K562 (cell line): Measurements from ENCODE around the gene TYW1B.
"Not testable (repeated sequence)": the region's sequence is repeated elsewhere in the genome, so short reads cannot be mapped to it uniquely, and the experiment has no call there.

ENCODE experiments used
- CEBPB ChIP-seq: fragments of 450-650 bp; IDR thresholded peaks from 2 replicates; pipeline ENCODE4 v1.6.1; 2016; ENCODE audit warnings: missing genetic modification characterization, missing compliant biosample characterization
- CREM ChIP-seq: IDR thresholded peaks from 2 replicates; pipeline ENCODE4 v1.6.1; 2014; ENCODE audit warnings: antibody characterized with exemption, low read depth
- FOXM1 ChIP-seq, 2 experiments: fragments of 450-650 bp in 1 of 2; sonication (generic) in 1 of 2; formaldehyde crosslinking in 1 of 2; IDR thresholded peaks; 2 replicates each; pipeline versions ENCODE4 v1.6.1 to v1.9.0; 2017 to 2022; ENCODE audit warnings: low read depth in 2 of 2, mild to moderate bottlenecking in 2 of 2, missing genetic modification reagents in 1 of 2, moderate library complexity in 1 of 2
- HDAC1 ChIP-seq, 2 experiments: fragments of 450-650 bp; IDR thresholded peaks; 2 replicates each; pipeline ENCODE4 v1.6.1; 2016 to 2017; ENCODE audit warnings: inconsistent platforms in 1 of 2, mild to moderate bottlenecking in 1 of 2, moderate library complexity in 1 of 2
- HMGN3 ChIP-seq: IDR thresholded peaks from 2 replicates; pipeline ENCODE4 v1.6.1; 2011; ENCODE audit warnings: borderline replicate concordance, low read depth, mild to moderate bottlenecking, mixed read lengths, low read length; ENCODE audit not compliant: insufficient read length; ENCODE audit errors: extremely low read depth
- TOE1 ChIP-seq, 2 experiments: fragments of 450-650 bp in 1 of 2; sonication (generic) in 1 of 2; formaldehyde crosslinking in 1 of 2; IDR thresholded peaks; 2 replicates each; pipeline versions ENCODE4 v1.7.1 to v1.8.0; 2016 to 2022; ENCODE audit warnings: borderline replicate concordance in 2 of 2, mild to moderate bottlenecking in 2 of 2, antibody characterized with exemption in 1 of 2, inconsistent platforms in 1 of 2, low read depth in 1 of 2, missing genetic modification reagents in 1 of 2, moderate library complexity in 1 of 2
- ZBTB8A ChIP-seq: fragments of 450-650 bp; IDR thresholded peaks from 2 replicates; pipeline ENCODE4 v1.6.1; 2018; ENCODE audit warnings: mild to moderate bottlenecking, moderate library complexity; ENCODE audit not compliant: partially characterized antibody
- ZNF12 ChIP-seq: sonication (generic); formaldehyde crosslinking; IDR thresholded peaks from 2 replicates; pipeline ENCODE4 v1.4.0; 2020; ENCODE audit warnings: mild to moderate bottlenecking, missing genetic modification reagents
- TF ChIP-seq, protein P1 (sequence below): fragments of 150-350 bp; IDR thresholded peaks from 2 replicates; pipeline ENCODE4 v1.6.1; 2014; ENCODE audit warnings: low read depth, mild to moderate bottlenecking, low read length, borderline replicate concordance
- TF ChIP-seq, protein P2 (sequence below): fragments of 450-650 bp; formaldehyde crosslinking; IDR thresholded peaks from 2 replicates; pipeline ENCODE4 v1.4.0; 2020; ENCODE audit warnings: mild to moderate bottlenecking
- TF ChIP-seq, protein P3 (sequence below): fragments of 250-450 bp; sonication (Bioruptor Pico); IDR thresholded peaks from 2 replicates; pipeline ENCODE4 v1.5.0; 2021

DNA sequence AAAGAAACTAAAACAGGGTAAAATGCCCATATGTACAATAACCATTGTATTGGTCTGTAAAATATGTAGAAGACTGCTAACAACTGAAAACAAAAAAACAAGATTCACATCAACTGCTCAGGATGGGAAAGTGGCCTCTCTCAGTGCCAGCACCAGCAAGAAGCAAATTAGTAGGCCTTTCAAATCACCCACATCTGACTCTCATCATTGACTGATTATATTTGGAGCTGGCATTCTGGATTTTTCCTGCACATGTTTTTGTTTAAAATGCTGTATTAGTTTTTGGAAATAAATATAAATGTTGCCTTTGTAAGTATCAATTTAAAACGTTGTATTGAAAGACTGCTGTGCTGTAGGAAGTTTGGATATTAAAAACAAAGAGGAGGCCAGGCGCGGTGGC is 161.0 kb downstream of the TYW1B start:
- not testable (repeated sequence) for TF ChIP-seq TOE1 (IDR thresholded peaks at IDR 0.05; ENCODE audit: borderline replicate concordance); TOE1 (CRISPR knock-in tag; IDR thresholded peaks at IDR 0.05; ENCODE audit: borderline replicate concordance, low read depth); ZNF12; FOXM1 (IDR thresholded peaks at IDR 0.05; ENCODE audit: low read depth); FOXM1 (CRISPR knock-in tag; IDR thresholded peaks at IDR 0.05; ENCODE audit: low read depth); ZBTB8A; HDAC1 (IDR thresholded peaks at IDR 0.05); CREM; HMGN3; CEBPB
- TF ChIP-seq, protein P1, sequence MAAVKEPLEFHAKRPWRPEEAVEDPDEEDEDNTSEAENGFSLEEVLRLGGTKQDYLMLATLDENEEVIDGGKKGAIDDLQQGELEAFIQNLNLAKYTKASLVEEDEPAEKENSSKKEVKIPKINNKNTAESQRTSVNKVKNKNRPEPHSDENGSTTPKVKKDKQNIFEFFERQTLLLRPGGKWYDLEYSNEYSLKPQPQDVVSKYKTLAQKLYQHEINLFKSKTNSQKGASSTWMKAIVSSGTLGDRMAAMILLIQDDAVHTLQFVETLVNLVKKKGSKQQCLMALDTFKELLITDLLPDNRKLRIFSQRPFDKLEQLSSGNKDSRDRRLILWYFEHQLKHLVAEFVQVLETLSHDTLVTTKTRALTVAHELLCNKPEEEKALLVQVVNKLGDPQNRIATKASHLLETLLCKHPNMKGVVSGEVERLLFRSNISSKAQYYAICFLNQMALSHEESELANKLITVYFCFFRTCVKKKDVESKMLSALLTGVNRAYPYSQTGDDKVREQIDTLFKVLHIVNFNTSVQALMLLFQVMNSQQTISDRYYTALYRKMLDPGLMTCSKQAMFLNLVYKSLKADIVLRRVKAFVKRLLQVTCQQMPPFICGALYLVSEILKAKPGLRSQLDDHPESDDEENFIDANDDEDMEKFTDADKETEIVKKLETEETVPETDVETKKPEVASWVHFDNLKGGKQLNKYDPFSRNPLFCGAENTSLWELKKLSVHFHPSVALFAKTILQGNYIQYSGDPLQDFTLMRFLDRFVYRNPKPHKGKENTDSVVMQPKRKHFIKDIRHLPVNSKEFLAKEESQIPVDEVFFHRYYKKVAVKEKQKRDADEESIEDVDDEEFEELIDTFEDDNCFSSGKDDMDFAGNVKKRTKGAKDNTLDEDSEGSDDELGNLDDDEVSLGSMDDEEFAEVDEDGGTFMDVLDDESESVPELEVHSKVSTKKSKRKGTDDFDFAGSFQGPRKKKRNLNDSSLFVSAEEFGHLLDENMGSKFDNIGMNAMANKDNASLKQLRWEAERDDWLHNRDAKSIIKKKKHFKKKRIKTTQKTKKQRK: not testable (repeated sequence)
- TF ChIP-seq, protein P2, sequence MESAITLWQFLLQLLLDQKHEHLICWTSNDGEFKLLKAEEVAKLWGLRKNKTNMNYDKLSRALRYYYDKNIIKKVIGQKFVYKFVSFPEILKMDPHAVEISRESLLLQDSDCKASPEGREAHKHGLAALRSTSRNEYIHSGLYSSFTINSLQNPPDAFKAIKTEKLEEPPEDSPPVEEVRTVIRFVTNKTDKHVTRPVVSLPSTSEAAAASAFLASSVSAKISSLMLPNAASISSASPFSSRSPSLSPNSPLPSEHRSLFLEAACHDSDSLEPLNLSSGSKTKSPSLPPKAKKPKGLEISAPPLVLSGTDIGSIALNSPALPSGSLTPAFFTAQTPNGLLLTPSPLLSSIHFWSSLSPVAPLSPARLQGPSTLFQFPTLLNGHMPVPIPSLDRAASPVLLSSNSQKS: not testable (repeated sequence)
- TF ChIP-seq, protein P3, sequence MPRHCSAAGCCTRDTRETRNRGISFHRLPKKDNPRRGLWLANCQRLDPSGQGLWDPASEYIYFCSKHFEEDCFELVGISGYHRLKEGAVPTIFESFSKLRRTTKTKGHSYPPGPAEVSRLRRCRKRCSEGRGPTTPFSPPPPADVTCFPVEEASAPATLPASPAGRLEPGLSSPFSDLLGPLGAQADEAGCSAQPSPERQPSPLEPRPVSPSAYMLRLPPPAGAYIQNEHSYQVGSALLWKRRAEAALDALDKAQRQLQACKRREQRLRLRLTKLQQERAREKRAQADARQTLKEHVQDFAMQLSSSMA (CRISPR knock-in tag): not testable (repeated sequence)
